Upper lobe of left lung (tissue), 4 donors: ENCODE results near the gene MAPK12.

Experiments
- CTCF ChIP-seq, 6 experiments: fragments of 450-650 bp in 4 of 6; fragments of 200-600 bp in 2 of 6; sonication (generic) in 2 of 6; IDR thresholded peaks; one replicate each; pipeline ENCODE4 v1.5.1; 2016 to 2019; ENCODE audit warnings: antibody characterized with exemption in 6 of 6
- POLR2A ChIP-seq, 4 donors: fragments of 450-650 bp; IDR thresholded peaks; one replicate each; pipeline ENCODE4 v1.5.1; 2016 to 2017; ENCODE audit warnings: antibody characterized with exemption in 4 of 4, mild to moderate bottlenecking in 2 of 4

GRCh38 chr22:50309601-50309991, 48.1 kb upstream of the MAPK12 start:
- TF ChIP-seq CTCF (IDR thresholded peaks at IDR 0.05) (no peak), POLR2A (IDR thresholded peaks at IDR 0.05) (no peak)
